GM19372 (cell line): ENCODE results near the gene QRFPR.
"Not testable (repeated sequence)": the region's sequence is repeated elsewhere in the genome, so short reads cannot be mapped to it uniquely, and the experiment has no call there.

Experiments used
- ATAC-seq: cut with Tn5 transposase; IDR thresholded peaks from one replicate; pipeline ENCODE4 v1.9.1; 2021; ENCODE audit warnings: mild to moderate bottlenecking, low read depth, moderate library complexity; ENCODE audit not compliant: unreplicated experiment

Gene QRFPR

DNA sequence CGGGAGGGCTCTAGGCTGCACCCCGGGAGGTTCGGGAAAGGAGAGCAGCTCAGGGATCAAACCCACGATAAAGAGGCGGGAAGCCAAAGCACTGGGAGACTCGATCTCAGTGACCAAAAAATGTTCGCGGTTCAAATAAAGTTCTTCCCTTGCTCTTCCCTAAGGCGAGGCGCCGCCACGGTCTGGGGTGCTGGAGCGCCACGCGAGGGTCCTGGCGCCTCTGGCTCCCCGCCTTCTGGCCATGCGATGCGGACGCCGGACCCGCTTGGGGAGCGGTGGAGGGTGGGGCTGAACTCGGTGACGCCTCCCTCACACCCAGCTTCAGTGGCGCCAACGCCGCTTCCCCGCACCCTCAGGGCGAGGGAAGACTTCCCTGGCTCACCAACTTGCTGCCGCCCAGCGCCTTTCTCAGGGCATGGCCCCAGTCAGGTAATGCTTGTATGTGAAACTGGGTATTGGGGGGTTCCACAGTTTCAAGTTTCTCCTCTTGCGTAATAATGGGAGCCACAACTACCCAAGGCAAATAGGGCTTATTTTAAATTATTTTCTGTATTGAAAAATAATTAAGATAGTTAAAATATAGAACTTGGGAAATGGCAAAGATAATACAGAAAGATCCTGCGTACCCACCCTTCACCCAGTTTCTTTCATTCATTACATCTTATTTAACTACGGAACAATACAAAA is at the start of gene QRFPR:
TSS of gene QRFPR (minus strand) at position 243 of the 687 bp plus-strand sequence. CDS start 371 bp downstream, outside the sequence.
- ATAC-seq = no peak

DNA sequence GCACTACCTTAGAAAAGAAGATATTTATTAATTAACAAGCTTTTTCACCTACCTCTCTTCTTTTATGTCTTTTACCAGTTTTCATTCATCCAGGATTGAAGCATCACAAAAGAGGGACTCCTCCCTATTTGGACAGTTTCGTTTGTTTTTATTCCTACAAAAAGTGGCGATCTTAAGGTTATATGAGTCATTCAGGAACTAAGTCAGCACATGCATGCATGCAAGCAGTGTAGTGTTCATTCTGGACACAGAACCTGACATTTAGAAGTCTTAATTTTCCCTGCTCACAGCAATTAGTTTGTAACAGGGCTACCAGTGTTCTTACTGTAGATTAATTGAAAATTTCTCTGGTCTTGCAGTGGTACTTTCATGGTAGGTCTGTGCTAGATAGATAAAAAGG is 47.9 kb upstream of the QRFPR start:
- no peak for ATAC-seq

DNA sequence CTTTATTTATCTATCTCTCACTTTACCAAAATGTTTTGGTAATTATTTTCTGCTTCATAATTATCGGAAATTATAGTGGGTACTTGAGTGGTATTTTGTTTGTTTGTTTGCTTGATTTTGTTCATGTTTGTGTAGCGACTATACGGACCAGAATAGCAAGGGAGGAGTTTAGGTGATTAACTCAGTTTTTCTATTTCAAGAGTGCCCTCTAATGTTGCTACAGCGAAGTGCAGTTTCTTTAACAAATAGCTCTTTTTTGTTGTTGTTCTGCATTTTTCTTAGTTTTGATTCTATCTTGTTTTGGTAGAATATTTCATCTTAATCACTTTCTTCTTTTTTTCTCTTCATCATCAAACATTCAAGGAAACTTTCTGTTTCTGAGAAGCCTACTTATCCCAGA is 40.8 kb upstream of the QRFPR start:
- ATAC-seq = no peak

DNA sequence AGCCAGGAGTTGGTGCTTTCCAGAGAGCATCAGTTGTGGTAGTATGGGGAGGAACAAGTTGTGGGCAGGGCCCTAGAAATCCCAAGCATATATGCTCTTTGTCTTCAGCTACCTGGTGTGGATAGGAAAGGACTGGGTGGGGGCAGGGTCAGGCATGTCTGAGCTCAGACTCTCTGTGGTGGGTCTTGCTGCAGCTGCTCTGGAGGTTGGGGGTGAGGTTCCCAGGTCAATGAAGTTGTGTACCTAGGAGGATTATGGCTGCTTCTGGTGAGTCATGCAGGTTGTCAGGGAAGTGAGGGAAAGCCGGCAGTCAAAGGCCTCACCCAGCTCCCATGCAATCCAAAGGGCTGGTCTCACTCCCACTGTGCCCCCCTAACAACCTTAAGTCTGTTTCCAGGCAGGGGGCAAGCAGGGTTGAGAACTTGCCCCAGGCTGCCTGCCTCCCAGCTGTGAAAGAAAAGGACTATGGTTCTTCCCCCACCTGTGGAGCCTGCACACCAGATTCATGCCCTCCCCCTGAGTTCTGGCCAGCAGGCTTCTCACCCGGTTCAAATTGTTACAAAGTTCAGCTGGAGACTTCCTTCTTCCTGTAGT is 30.4 kb upstream of the QRFPR start:
- no peak for ATAC-seq

DNA sequence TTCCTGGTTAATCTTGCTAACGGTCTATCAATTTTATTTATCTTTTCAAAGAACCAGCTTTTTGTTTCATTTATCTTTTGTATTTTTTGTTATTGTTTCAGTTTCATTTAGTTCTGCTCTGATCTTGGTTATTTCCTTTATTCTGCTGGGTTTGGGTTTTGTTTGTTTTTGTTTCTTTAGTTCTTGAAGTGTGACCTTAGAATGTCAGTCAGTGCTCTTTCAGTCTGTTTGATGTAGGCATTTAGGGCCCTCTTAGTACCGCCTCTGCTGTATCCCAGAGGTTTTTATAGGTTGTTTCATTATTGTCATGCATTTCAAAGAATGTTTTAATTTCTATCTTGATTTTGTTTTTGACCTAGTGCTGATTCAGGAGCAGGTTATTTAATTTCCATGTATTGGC is 27.7 kb upstream of the QRFPR start:
- not testable (repeated sequence) for ATAC-seq

DNA sequence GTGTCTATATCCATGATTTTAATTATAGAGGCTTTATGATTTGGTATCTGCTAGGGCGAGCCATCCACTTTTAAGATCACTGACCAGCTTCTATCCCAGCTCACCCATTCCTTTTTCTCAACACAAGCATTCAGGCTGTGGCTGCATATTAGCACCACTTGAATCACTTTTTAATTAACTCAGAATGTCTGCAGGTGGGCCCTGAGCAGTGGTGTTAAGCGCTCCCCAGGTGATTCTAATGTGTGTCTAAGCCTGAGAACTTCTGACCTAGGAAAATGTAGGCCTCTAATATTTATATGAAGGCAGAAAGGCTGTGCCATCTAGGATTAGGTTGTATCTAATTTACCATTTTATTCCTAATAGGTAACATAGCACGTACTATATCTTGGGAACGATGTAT is 19.8 kb upstream of the QRFPR start:
- ATAC-seq = no peak

DNA sequence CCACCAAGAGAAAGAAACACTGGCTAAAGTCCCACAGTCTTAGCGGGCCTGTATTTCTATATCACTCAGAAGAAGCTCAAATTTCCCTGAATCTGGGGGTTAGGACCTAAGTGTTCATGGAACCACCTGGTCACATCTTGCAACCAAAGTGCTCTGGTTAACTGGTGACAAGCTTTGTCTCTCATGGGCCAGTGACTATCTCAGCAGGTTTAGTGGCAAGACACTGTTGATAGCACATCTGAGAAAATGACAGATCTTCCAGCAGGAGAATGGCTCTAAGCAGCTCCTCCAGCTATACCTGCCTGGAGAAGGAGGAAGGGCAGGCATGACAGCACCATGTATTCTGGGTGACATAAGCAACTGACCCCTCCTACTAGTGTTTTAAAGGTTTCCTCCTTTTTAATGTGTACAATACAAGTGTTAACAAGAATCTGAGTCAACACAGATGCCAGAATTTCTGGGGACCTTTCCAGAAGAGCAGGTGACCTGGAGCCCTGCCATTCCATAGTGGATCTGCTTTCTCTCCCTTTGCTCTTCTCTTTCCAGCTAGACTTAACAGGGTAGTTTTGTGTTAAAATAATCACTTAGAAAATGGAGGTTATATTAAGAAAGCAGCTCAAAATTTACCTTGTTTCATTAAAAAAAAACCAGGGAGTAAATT is 17.3 kb upstream of the QRFPR start:
- no peak for ATAC-seq

DNA sequence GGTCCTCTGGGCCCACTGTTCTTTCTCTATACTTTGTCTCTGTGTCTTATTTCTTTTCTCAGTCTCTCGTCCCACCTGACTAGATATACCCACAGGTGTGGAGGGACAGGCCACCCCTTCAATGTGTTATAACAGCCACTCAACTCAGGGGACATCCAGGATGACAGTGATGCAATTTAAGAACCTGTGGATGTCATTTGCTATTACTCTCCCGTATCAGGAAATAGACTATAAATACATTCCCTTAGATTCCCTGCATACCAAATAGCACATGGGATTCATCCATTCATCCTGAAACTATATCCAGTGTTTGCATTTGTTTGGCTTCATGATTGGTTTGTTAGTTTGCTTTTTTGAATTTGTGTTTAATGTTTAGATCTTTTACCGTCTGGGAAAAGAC is 16.6 kb upstream of the QRFPR start:
- ATAC-seq = no peak

DNA sequence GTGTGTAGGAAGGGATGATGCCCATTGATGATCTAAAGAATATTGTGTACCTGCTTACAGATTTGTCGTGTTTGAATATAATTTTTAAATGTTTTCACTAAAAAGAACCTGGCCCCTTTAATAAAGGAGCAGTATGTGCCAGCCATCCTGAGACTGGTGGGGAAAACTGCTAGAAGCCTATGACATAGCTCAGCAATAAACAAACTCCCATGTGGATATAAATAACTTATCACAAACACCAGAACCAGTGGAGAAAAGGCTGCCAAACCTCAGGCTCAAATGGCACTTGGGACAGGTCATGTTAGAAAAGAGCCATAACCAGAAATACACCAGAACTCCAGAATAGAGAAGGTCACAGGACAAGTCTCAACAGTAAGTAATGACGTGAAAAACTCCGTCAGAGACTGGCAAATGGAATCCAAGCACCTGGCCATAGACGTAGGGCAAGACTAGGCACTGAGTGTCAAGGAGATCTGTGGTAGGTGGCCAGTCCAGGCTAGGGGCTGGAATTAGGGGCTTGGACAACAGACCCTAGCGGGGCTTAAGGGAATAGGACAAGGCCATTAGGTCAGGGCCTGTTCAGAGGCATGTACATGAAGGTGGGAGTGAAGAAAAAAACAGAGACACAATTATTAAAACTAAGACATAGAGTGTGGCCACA is 11.7 kb upstream of the QRFPR start:
- no peak for ATAC-seq

DNA sequence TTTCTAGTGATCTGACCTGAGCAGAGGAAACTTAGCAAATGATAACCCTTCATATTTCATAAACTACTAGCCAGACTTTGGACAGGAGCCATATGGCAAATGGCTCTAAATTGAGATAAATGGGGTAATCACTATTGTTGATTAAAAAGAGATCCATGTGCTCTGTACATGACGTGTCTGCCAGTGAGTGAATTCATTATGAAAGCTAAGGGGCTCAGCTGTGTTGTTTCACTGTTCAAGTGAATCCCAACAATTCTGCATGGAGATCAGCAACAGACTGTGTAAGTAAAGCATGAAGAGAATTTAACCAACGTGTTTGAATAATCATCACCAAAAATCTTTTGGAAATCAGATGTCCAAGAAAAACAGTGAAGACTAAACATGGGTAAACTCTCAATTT is 9.5 kb upstream of the QRFPR start:
- no peak for ATAC-seq

DNA sequence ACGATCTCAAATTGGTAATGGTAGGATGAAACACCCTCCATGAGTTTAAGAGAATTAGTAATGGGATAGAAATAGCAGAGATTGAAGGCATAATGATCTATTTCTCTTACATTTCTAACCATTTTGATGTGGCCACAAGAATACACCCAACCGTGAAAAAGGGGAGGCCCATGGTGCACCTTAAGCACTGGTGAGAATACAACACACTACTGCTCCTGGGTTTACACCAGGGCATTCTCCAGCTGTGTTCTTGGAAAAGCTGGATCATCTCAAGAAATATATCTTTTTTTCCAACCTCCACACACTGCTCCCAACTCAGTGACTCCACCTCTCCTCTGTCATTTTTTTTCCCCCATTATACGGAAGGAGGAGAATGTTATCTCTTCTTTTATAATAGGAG is 1.5 kb downstream of the QRFPR start:
- ATAC-seq = no peak

DNA sequence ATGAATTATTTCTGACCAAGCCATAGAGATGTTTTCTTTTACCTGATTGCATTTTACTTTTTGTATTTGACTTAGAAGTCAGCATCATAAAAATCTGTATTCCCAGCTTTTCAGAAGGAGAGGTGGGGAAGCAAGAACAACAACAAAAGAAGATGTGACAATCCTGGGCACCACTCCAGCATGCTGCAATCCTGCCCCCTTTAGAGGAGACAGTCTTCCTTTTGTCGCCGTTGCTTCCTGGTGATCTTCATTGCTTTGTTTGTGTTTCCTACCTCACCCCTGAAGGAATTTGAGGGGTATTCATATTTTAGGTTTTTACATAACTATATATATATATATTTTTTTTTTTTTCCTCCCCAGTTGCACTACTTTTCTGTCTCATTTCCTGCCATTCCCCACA is 3.7 kb downstream of the QRFPR start:
- no peak for ATAC-seq

DNA sequence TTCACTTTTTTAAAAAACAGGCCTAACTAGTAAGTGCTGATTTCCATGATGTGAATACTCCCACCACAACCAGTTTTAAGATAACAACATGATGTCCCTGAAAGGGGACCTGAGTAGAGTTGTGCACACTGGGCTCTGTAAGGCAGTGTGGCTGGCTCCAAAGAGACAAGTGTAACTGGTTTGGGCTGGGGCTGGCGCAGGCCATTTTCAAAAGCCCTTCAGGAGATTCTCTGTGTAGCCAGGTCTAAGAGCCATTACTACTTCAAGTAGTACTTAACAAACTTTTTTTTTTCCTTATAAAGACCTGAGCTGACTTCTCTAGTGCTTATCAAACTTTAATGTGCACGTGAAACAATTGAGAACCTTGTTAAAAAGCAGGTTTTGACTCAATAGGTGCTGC is 4.3 kb downstream of the QRFPR start:
- ATAC-seq = no peak

DNA sequence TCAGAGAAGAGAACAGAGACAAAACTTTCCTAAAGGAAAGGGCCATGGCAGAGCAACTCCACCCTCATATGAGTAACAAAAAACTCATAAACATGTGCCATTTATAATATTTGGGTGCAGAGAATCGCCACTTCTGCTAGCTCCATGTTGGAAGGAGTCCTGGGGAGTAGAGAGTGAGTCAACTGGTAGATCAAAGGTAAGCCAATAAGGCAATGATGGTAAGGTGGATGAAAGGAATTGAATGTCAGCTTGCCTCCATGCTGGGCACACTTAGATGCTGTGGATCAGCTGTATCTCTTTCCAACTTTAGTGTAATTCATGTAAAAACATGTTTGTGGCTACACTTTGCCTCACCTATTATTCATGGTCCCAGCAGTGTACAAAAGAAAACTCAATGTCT is 4.7 kb downstream of the QRFPR start:
- ATAC-seq = no peak

DNA sequence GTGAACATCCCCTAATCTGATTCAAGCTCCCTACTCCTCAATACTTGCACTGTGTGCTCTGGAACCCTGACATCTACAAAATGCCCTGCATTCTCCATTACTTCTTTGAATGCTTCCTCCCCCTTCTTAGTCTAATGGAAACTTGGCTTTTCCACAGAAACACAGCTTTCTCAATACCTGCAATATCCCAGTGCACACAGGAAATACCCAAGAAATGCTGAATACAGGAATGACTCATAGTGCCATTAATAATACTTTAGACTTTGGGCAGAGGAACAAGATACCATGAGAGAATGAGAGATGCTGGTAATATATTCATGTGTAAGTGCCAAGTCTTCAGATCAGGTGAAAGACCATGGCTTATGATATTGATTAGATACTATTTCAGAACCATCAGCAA is 5.6 kb downstream of the QRFPR start:
- no peak for ATAC-seq

DNA sequence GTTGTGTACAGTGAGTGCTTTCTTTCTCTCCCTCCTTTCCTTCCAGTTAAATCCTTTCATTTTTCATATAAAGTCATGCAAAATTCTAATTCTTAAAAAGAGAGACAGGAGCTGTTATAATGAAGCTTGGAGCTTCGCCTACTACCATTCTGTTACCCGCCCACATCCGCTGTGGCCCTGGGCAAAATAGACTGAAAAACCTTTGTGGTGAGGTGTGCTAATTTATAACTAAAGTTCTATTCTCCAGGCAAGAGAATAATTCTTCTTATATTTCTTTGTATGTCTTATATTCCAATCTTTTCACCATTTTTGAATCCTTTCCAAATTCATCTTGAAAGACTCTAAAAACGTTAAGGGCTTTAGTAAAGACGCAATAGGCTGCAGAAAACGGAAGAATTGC is 7.0 kb downstream of the QRFPR start:
- no peak for ATAC-seq

DNA sequence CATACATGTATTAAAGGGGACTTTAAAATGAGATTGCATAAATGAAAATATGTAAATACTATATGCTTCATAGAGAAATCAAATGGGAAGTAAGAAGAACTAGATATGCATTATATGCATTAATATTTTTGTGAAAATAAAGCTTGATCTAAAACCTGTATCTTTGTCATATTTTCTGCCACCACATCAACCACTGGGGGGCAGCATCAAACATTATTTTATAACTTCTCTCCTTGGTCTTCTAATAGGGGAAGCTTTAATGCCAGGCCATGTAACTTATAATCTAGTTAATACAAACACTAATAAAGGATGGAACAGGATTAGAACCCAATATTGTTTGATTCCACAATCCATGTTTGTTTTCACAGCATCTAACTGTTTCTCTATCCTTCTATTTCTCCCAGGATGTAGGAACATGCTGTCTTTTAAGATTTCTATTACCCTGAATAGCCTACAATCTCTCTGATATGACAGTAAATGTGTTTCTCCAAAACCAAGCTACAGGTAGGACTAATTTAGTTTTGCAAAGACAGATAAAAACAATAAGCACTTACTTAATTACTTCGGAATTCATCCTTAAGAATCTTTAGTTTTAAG is 10.0 kb downstream of the QRFPR start:
- ATAC-seq = no peak

DNA sequence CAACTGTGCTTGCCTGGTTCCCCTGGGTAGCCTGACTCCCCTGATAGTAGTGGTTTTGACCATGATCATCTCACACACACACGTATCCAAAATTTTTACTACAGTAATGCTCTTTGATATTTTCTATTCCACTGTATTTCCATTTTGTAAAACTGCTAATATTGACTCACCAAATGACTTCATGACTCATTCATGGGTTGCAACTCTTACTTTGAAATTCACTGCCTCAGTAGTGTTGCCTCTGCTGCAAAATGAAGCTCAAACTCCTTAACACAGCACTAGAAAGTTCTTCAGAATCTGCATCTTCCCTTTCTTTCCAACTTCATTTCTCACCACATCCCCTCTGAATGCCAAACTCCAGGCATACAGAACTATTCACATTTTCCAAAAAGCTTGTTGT is 20.3 kb downstream of the QRFPR start:
- ATAC-seq = no peak

DNA sequence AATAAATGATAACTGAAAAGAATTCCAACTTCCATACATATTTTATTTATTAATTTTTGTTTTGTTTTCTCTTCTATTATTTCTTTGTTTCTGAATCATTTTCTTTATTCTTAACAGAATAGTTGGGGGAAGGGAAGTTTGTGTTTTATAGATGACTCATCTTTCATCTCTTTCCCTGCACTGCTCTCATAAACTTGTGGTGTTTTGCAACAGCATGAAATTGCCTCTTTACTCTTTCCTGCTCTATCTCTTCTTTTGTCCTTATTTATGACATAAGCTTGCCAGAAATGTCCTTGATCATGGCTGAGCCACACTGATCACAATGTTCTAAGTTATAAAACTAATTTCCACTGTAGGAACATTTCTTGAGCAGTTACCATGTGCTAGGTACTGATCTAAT is 22.3 kb downstream of the QRFPR start:
- no peak for ATAC-seq

DNA sequence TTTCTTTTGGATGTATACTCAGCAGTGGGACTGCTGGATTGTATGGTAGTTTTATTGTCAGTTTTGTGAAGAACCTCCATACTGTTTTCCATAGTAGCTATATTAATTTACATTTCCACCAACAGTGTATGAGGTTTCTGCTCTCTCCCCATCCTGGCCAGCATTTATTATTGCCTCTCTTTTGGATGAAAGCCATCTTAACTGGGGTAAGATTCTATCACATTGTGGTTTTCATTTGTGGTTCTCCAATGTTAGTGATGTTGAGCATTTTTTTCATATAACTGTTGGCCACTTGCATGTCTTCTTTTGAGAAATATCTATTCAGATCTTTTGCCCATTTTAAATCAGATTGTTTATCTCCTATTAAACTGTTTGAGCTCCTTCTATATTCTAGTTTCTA is 27.6 kb downstream of the QRFPR start:
- ATAC-seq = no peak

DNA sequence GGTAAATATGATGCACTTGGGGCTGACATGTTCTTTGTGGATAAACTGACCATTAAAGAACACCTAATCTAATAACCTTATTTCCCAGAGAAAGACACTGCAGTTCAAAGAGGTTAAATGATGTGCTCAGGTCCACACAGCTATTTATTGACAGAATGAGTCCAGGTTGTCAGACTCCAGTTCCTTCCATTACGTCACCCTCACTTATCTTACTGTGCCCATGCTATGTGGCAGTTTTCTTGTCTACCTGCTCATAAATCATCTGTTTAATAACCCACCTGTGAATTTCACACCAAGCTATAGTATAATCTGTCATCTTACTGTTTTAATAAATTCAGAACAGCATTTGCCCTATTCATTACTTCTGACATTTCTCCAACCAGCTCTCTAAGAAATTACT is 36.7 kb downstream of the QRFPR start:
- ATAC-seq = no peak
